Psoas muscle (tissue), 8 donors: ENCODE data around the gene TMBIM6. TPM values are rescaled to one million over a fixed set of nuclear protein-coding genes. Genes with fewer than 3 reads are reported as not detected.
A peak's percentile ranks its signal among the peaks of the same experiment; 100 is the strongest.

ENCODE experiments used
- ATAC-seq, 4 donors: fragments of 200-7000 bp; cut with Tn5 transposase; one replicate each; pipeline ENCODE4 v1.9.1; 2020; ENCODE audit warnings: moderate library complexity in 3 of 4, mild to moderate bottlenecking in 2 of 4
- DNase-seq, 2 donors: peaks; one replicate each; pipeline ENCODE4 v3.0.0-alpha.2; 2020
- H3K27ac ChIP-seq: fragments of 200-600 bp; one replicate; pipeline ENCODE4 v1.8.0; 2022
- H3K27me3 ChIP-seq, 3 donors: fragments of 200-600 bp in 1 of 3; one replicate each; pipeline versions ENCODE4 v1.6.1 to v1.8.0; 2013 to 2022; ENCODE audit warnings: low read length in 2 of 3, mild to moderate bottlenecking in 2 of 3, moderate library complexity in 1 of 3; ENCODE audit not compliant: insufficient read depth in 3 of 3
- H3K36me3 ChIP-seq, 2 donors: fragments of 200-600 bp in 1 of 2; one replicate each; pipeline versions ENCODE4 v1.6.1 to v1.8.0; 2013 to 2022; ENCODE audit warnings: low read depth in 1 of 2, mild to moderate bottlenecking in 1 of 2, moderate library complexity in 1 of 2; ENCODE audit not compliant: insufficient read depth in 1 of 2
- H3K4me1 ChIP-seq: fragments of 200-600 bp; one replicate; pipeline ENCODE4 v1.8.0; 2022
- H3K4me3 ChIP-seq: fragments of 200-600 bp; one replicate; pipeline ENCODE4 v1.8.0; 2022; ENCODE audit warnings: mild to moderate bottlenecking
- H3K9me3 ChIP-seq: fragments of 200-600 bp; one replicate; pipeline ENCODE4 v1.8.0; 2022
- WGBS, 3 donors: extraction: QIAGEN DNeasy Blood & Tissue Kit; methylation state at CpG; one replicate each; pipeline versions ENCODE4 v1.1.6 to v1.1.7; 2013; 5-methylcytosine and 5-hydroxymethylcytosine counted together
- intact Hi-C, 2 donors: fragments of 100-400 bp; cut with DNase I; formaldehyde crosslinking; loops; one replicate each; pipeline versions ENCODE4 v1.11.0 to v1.14.2; 2022
- polyA plus RNA-seq, 3 donors: library from polyadenylated mRNA; stranded (reverse); fragments of 200-250 nt; gene quantifications; one replicate each; pipeline ENCODE4 v1.2.3, GENCODE V29; 2013
- total RNA-seq, 4 donors: library from RNA; stranded (reverse); fragmentation: NEBNext Ultra II Directional in 2 of 4; extraction: Animal tissue kit (Norgen Biotek cat#: 25700) in 2 of 4; gene quantifications; one replicate each; pipeline versions ENCODE4 v1.2.1 to v1.2.4, GENCODE V29; 2021 to 2023
- TF ChIP-seq, protein P1 (sequence below): fragments of 200-600 bp; IDR thresholded peaks from one replicate; pipeline ENCODE4 v1.8.0; 2022; ENCODE audit warnings: antibody characterized with exemption
- donor health status: healthy with polysubstance abuse.
- donor health status: DM: no; HTN: no; CAD: no; lungs with moderate emphysema.
- donor health status: Bipolar disorder and iron deficiency.
- donor health status: healthy.
- donor health status: DM: yes; HTN: yes; CAD: no.
- donor health status: DM: no; HTN: no; CAD: no.
- donor health status: DM: no; HTN: no; CAD: no.
- donor health status: DM: yes; HTN: yes; CAD: no.

The TMBIM6 gene
- total and polyA plus RNA-seq, 7 donors: 164 to 317 (median 243) TPM

DNA sequence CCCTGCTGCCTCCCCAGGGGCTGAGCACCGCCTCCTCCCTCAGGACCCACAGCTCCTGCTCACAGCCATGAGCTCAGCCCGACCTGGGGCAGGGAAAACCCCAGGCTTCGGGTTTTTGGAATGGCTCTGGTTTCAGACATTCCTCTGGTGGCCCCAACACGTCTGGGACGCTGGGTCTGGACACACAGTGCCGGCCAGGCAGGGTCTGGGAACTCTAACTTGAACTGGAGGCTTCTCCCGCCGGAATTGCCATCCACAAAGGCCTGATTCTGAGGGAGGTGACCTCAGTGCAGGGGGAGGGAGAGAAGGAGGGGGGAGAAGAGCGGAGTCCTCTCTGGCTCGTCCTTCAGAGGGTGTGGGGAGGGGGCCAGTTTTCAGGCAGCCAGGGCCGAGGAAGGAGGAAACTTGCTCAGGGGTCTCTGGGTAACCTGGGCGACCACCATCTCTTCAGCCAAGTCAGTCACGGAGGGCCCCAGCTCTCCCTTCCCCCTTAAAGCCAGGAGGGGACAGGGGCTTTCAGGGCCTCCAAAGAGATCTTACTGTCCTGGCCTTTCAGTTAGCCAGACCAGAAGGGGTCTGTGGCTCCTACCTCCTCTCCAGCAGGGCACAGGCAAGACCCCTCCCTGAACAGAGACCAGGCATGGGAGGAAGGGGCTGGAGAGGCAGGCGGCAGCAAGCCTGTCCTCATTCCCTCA is 67.5 kb downstream of the TMBIM6 start:
- Histone ChIP-seq H3K4me3 (peak overlapping the region; percentile 22), H3K4me1 (peaks cover 29% of the 10 kb centered on the region), H3K27ac (peak overlapping the region; percentile 61), H3K9me3 (no peaks in the 10 kb centered on the region), H3K27me3 (no peaks in the 10 kb centered on the region), H3K36me3 (peaks cover 0 to 28% of the 10 kb centered on the region in 2 donors)
- TF ChIP-seq, protein P1, sequence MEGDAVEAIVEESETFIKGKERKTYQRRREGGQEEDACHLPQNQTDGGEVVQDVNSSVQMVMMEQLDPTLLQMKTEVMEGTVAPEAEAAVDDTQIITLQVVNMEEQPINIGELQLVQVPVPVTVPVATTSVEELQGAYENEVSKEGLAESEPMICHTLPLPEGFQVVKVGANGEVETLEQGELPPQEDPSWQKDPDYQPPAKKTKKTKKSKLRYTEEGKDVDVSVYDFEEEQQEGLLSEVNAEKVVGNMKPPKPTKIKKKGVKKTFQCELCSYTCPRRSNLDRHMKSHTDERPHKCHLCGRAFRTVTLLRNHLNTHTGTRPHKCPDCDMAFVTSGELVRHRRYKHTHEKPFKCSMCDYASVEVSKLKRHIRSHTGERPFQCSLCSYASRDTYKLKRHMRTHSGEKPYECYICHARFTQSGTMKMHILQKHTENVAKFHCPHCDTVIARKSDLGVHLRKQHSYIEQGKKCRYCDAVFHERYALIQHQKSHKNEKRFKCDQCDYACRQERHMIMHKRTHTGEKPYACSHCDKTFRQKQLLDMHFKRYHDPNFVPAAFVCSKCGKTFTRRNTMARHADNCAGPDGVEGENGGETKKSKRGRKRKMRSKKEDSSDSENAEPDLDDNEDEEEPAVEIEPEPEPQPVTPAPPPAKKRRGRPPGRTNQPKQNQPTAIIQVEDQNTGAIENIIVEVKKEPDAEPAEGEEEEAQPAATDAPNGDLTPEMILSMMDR: no peak
- ATAC-seq: peak; percentile 34 to 60 (median 36)
- WGBS, 3 donors: 37 to 55% (median 39%) methylated on average over 14 of the region's 14 CpGs
- intact Hi-C loops: no loop called here
- DNase-seq: peak; percentile 59 to 86

DNA sequence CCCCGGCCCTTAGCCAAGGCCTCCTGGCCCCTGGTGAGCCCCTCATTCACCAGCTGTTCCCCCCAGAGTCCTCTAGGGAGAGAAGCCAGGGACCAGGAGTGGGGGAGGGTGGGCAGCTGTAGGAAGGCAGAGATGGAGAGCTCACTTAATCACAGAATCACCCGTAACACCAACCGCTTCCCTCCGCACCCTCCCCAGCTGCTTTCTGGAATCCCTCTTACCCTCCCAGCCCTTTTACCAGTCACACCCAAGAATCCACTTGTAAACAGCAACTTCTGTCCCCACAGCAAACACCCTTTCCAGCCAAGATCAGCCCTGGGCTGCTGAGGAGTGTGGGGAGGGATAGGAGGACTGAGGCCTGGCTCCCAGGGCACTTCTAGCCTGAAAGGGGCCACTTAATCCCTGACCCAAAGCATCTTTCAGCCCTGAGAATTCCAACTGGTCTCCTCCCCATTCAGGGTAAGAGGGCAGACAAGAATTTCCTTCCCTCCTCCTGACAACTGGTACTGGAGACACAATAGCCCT is 68.1 kb downstream of the TMBIM6 start:
- TF ChIP-seq, protein P1: no peak
- peaks cover 0 to 22% of the 10 kb centered on the region in 2 donors for H3K36me3 ChIP-seq
- intact Hi-C loops: no loop called here
- H3K27me3 ChIP-seq: no peaks in the 10 kb centered on the region
- WGBS, 3 donors: 24 to 47% (median 30%) methylated on average over 4 of the region's 4 CpGs
- ATAC-seq (peak; percentile 37 to 65 (median 48)), DNase-seq (peak; percentile 47 to 82)
- H3K27ac ChIP-seq: peak overlapping the region; percentile 61
- no peaks in the 10 kb centered on the region for H3K9me3 ChIP-seq
- H3K4me3 ChIP-seq: peak overlapping the region; percentile 22
- H3K4me1 ChIP-seq: peaks cover 29% of the 10 kb centered on the region

GRCh38 chr12:49809906-49810389 is 68.6 kb downstream of the TMBIM6 start:
- Histone ChIP-seq H3K27ac (peak overlapping the region; percentile 61), H3K9me3 (no peaks in the 10 kb centered on the region), H3K27me3 (no peaks in the 10 kb centered on the region), H3K4me3 (no peak overlapping the region), H3K4me1 (peaks cover 29% of the 10 kb centered on the region), H3K36me3 (peaks cover 0 to 17% of the 10 kb centered on the region in 2 donors)
- TF ChIP-seq, protein P1: no peak
- WGBS, 3 donors: 16 to 33% (median 25%) methylated on average over 8 to 9 of the region's 9 CpGs
- intact Hi-C loops: no loop called here
- ATAC-seq: peak in 3 of 4 donors; percentile 23 to 67 (median 46)
- DNase-seq: peak in 1 of 2 donors; percentile 62

GRCh38 chr12:49811136-49811535 is 69.8 kb downstream of the TMBIM6 start:
- H3K4me3 ChIP-seq: no peak overlapping the region
- no peak overlapping the region for H3K27ac ChIP-seq
- peak in 3 of 4 donors; percentile 26 to 49 (median 27) for ATAC-seq
- H3K4me1 ChIP-seq: peaks cover 29% of the 10 kb centered on the region
- peaks cover 0 to 10% of the 10 kb centered on the region in 2 donors for H3K36me3 ChIP-seq
- intact Hi-C loops: no loop called here
- TF ChIP-seq, protein P1: no peak
- H3K9me3 ChIP-seq: no peaks in the 10 kb centered on the region
- no peak for DNase-seq
- no peaks in the 10 kb centered on the region for H3K27me3 ChIP-seq
- 56 to 72% (median 63%) methylated on average over 5 of the region's 5 CpGs for WGBS, 3 donors
